Mesendoderm (in vitro differentiated cells): ENCODE measurements around the gene MACROD2.

Experiments used
- DNase-seq: peaks from one replicate; pipeline ENCODE4 v3.0.0; 2013
- H2AK5ac ChIP-seq: 2 replicates; pipeline ENCODE4 v1.6.1; 2013; ENCODE audit warnings: low read length, inconsistent platforms
- H2BK120ac ChIP-seq: 2 replicates; pipeline ENCODE4 v1.6.1; 2013; ENCODE audit warnings: low read depth, mild to moderate bottlenecking, low read length, moderate library complexity, mixed read lengths
- H2BK15ac ChIP-seq: replicated peaks from 2 replicates; pipeline ENCODE4 v1.6.1; 2013; ENCODE audit warnings: low read depth, mild to moderate bottlenecking, moderate library complexity
- H2BK5ac ChIP-seq: 2 replicates; pipeline ENCODE4 v1.6.1; 2013; ENCODE audit warnings: low read length, inconsistent platforms
- H3K18ac ChIP-seq: 2 replicates; pipeline ENCODE4 v1.6.1; 2013; ENCODE audit warnings: mild to moderate bottlenecking, low read length, mixed read lengths
- H3K23ac ChIP-seq: one replicate; pipeline ENCODE4 v1.6.1; 2013; ENCODE audit warnings: low read length
- H3K27ac ChIP-seq: 2 replicates; pipeline ENCODE4 v1.5.1; 2013; ENCODE audit warnings: low read depth, mild to moderate bottlenecking, inconsistent platforms, low read length, moderate library complexity
- H3K27me3 ChIP-seq: 2 replicates; pipeline ENCODE4 v1.6.1; 2013; ENCODE audit warnings: low read length, control low read depth, mild to moderate bottlenecking, inconsistent platforms; ENCODE audit not compliant: insufficient read depth, poor library complexity
- H3K36me3 ChIP-seq: 2 replicates; pipeline ENCODE4 v1.6.1; 2013; ENCODE audit warnings: low read length, inconsistent platforms; ENCODE audit not compliant: control insufficient read depth, insufficient read depth
- H3K4ac ChIP-seq: one replicate; pipeline ENCODE4 v1.6.1; 2013; ENCODE audit warnings: low read depth, mild to moderate bottlenecking, low read length, moderate library complexity
- H3K4me1 ChIP-seq: 2 replicates; pipeline ENCODE4 v1.6.1; 2013; ENCODE audit warnings: low read depth, low read length, inconsistent platforms; ENCODE audit not compliant: control insufficient read depth
- H3K4me2 ChIP-seq: 2 replicates; pipeline ENCODE4 v1.6.1; 2013; ENCODE audit warnings: low read length
- H3K4me3 ChIP-seq: 2 replicates; pipeline ENCODE4 v1.5.1; 2013; ENCODE audit warnings: mild to moderate bottlenecking, low read length
- H3K56ac ChIP-seq: one replicate; pipeline ENCODE4 v1.6.1; 2013; ENCODE audit warnings: low read length
- H3K79me1 ChIP-seq: 2 replicates; pipeline ENCODE4 v1.6.1; 2013; ENCODE audit warnings: low read length, inconsistent platforms
- H3K79me2 ChIP-seq: 2 replicates; pipeline ENCODE4 v1.6.1; 2013; ENCODE audit warnings: mild to moderate bottlenecking, low read length; ENCODE audit not compliant: control insufficient read depth, insufficient read depth
- H3K9ac ChIP-seq: 2 replicates; pipeline ENCODE4 v1.6.1; 2013; ENCODE audit warnings: low read length, inconsistent platforms
- H4K5ac ChIP-seq: one replicate; pipeline ENCODE4 v1.6.1; 2013; ENCODE audit warnings: low read length
- H4K8ac ChIP-seq: one replicate; pipeline ENCODE4 v1.6.1; 2013; ENCODE audit warnings: low read depth, mild to moderate bottlenecking, control low read depth, low read length, moderate library complexity
- WGBS: extraction: QIAGEN DNeasy Blood & Tissue Kit; methylation state at CpG from one replicate; pipeline ENCODE4 v1.1.7; 2013; ENCODE audit warnings: low lambda C conversion rate, missing lambda C conversion rate; ENCODE audit not compliant: insufficient coverage; ENCODE audit errors: extremely low coverage; 5-methylcytosine and 5-hydroxymethylcytosine counted together

MACROD2 gene

DNA sequence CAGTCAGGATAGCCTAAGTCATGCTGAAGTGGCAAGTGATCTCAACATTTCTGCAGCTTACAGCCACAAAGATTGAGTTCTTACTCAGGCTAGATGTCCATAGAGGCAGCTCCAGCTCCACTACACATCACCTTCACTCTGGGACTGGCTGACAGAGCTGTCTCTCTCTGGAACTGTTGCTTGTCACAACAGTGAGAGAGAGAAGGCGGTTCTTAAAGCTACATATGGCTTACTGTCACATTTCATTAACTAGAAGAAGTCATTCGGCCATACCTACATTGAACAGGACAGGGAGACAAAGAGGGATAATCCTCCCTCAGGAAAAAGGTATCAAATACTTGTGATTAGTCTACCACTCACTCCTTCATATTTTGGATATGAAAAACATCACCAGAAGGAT is 1257.0 kb downstream of the MACROD2 start:
- Histone ChIP-seq H2AK5ac (no peak overlapping the region), H3K4me3 (no peak overlapping the region), H4K8ac (no peak overlapping the region), H3K4me1 (peaks cover 3% of the 10 kb centered on the region), H3K27me3 (no peaks in the 10 kb centered on the region), H3K79me1 (no peaks in the 10 kb centered on the region), H3K27ac (no peak overlapping the region), H3K4ac (no peak overlapping the region), H4K5ac (no peak overlapping the region), H3K56ac (no peak overlapping the region), H2BK5ac (no peak overlapping the region), H3K9ac (no peak overlapping the region), H3K79me2 (no peaks in the 10 kb centered on the region), H3K4me2 (no peak overlapping the region), H2BK120ac (no peak overlapping the region), H3K36me3 (no peaks in the 10 kb centered on the region), H3K18ac (no peak overlapping the region), H3K23ac (no peak overlapping the region), H2BK15ac (no peak overlapping the region)
- WGBS: no CpG with 5 or more reads among the region's 2 CpGs
- DNase-seq: no peak

DNA sequence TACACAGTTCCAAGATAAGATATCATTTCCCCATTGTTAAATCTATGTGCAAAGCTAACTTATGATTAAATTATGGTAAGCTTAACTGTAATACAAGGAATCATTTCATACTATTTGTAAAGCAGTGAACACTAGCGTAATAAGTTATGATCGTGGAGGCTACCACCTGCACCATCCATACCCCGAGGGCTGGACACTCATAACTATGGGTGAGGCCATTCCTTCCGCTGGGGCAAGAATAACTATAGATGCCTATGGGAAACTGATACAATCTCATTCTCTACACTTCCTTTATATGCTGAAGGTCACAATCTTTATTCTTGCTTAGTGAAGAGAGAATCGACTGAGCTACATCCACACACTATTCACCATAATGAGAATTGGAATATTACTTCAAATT is 1258.1 kb downstream of the MACROD2 start:
- Histone ChIP-seq H3K18ac (no peak overlapping the region), H4K5ac (no peak overlapping the region), H2AK5ac (no peak overlapping the region), H3K4me2 (no peak overlapping the region), H3K36me3 (no peaks in the 10 kb centered on the region), H3K4me1 (no peaks in the 10 kb centered on the region), H3K4ac (no peak overlapping the region), H3K23ac (no peak overlapping the region), H3K4me3 (no peak overlapping the region), H4K8ac (no peak overlapping the region), H3K27ac (no peak overlapping the region), H3K79me2 (no peaks in the 10 kb centered on the region), H3K56ac (no peak overlapping the region), H2BK5ac (no peak overlapping the region), H3K27me3 (no peaks in the 10 kb centered on the region), H2BK15ac (no peak overlapping the region), H3K79me1 (no peaks in the 10 kb centered on the region), H2BK120ac (no peak overlapping the region), H3K9ac (no peak overlapping the region)
- no peak for DNase-seq
- no CpG with 5 or more reads among the region's 5 CpGs for WGBS

GRCh38 chr20:15256676-15257568 is 1261.6 kb downstream of the MACROD2 start:
- H4K8ac ChIP-seq: no peak overlapping the region
- H2BK120ac ChIP-seq: no peak overlapping the region
- DNase-seq: no peak
- no peak overlapping the region for H2BK5ac ChIP-seq
- H3K9ac ChIP-seq: no peak overlapping the region
- H3K4me3 ChIP-seq: no peak overlapping the region
- no peak overlapping the region for H3K56ac ChIP-seq
- no peaks in the 10 kb centered on the region for H3K27me3 ChIP-seq
- WGBS: no CpG with 5 or more reads among the region's 6 CpGs
- no peaks in the 10 kb centered on the region for H3K79me2 ChIP-seq
- H3K27ac ChIP-seq: no peak overlapping the region
- no peak overlapping the region for H2BK15ac ChIP-seq
- H4K5ac ChIP-seq: no peak overlapping the region
- H3K23ac ChIP-seq: no peak overlapping the region
- H3K4me1 ChIP-seq: no peaks in the 10 kb centered on the region
- no peaks in the 10 kb centered on the region for H3K36me3 ChIP-seq
- H3K4me2 ChIP-seq: no peak overlapping the region
- no peak overlapping the region for H2AK5ac ChIP-seq
- no peaks in the 10 kb centered on the region for H3K79me1 ChIP-seq
- H3K4ac ChIP-seq: no peak overlapping the region
- no peak overlapping the region for H3K18ac ChIP-seq

GRCh38 chr20:15257569-15257870 is 1262.2 kb downstream of the MACROD2 start:
- no peak overlapping the region for H2BK15ac ChIP-seq
- H3K36me3 ChIP-seq: no peaks in the 10 kb centered on the region
- no peak overlapping the region for H4K5ac ChIP-seq
- no peak for DNase-seq
- no peak overlapping the region for H4K8ac ChIP-seq
- no peak overlapping the region for H2BK5ac ChIP-seq
- no peak overlapping the region for H2AK5ac ChIP-seq
- H3K27ac ChIP-seq: no peak overlapping the region
- whole genome bisulfite sequencing: no CpG with 5 or more reads among the region's 1 CpG
- H2BK120ac ChIP-seq: no peak overlapping the region
- H3K23ac ChIP-seq: no peak overlapping the region
- H3K4me3 ChIP-seq: no peak overlapping the region
- no peak overlapping the region for H3K9ac ChIP-seq
- no peak overlapping the region for H3K18ac ChIP-seq
- no peak overlapping the region for H3K56ac ChIP-seq
- no peaks in the 10 kb centered on the region for H3K4me1 ChIP-seq
- no peaks in the 10 kb centered on the region for H3K79me1 ChIP-seq
- H3K4me2 ChIP-seq: no peak overlapping the region
- H3K4ac ChIP-seq: no peak overlapping the region
- H3K27me3 ChIP-seq: no peaks in the 10 kb centered on the region
- no peaks in the 10 kb centered on the region for H3K79me2 ChIP-seq

DNA sequence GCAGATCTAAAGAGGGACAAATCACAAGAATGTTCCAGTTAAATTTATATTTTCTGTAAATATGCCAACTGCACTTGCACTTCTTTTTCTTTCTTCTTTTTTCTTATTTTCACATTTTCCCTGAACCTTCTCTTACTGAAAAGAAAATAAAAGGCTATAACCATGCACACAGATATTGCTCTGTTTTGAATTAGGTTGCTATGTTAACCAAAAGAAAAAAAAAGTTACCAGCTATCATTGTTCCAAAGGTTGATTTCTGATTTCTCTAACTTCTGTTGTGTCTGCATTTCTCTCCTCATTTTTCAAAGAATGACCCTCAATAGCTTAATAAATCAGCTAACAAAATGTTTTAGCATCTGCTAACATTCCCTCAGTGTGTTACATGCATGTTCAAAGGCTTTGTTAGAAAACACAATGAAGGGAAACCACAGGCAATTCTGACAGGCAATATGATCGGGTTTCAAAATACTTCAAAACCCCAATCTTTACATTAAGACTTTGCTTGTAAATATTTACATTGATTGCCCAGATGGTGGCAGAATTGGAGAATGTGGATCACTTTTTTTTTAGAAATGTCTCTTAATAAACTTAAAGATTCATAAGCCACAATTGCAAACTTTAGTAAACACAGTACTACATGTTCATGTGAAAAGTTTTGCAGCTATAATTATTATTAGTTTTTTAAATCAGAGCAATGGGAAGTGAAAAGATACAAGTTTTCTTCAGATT is 1270.4 kb downstream of the MACROD2 start:
- no peak overlapping the region for H3K4me2 ChIP-seq
- H3K79me2 ChIP-seq: no peaks in the 10 kb centered on the region
- no CpG with 5 or more reads among the region's 1 CpG for WGBS
- H2AK5ac ChIP-seq: no peak overlapping the region
- H3K18ac ChIP-seq: no peak overlapping the region
- no peaks in the 10 kb centered on the region for H3K36me3 ChIP-seq
- H3K56ac ChIP-seq: no peak overlapping the region
- H4K8ac ChIP-seq: no peak overlapping the region
- H3K23ac ChIP-seq: no peak overlapping the region
- no peaks in the 10 kb centered on the region for H3K27me3 ChIP-seq
- H3K79me1 ChIP-seq: no peaks in the 10 kb centered on the region
- H3K4me3 ChIP-seq: no peak overlapping the region
- H2BK120ac ChIP-seq: no peak overlapping the region
- DNase-seq: no peak
- H3K4me1 ChIP-seq: no peaks in the 10 kb centered on the region
- H3K27ac ChIP-seq: no peak overlapping the region
- no peak overlapping the region for H3K9ac ChIP-seq
- H2BK15ac ChIP-seq: peak overlapping the region; percentile 19
- H2BK5ac ChIP-seq: no peak overlapping the region
- H4K5ac ChIP-seq: no peak overlapping the region
- no peak overlapping the region for H3K4ac ChIP-seq
